ENCODE measurements around the gene COMMD10. TPM values are rescaled to one million over a fixed set of nuclear protein-coding genes. Genes with fewer than 3 reads are reported as not detected.

Gene COMMD10
- polyA plus RNA-seq, 1 donor from 2014 or later = 23.1 TPM

DNA sequence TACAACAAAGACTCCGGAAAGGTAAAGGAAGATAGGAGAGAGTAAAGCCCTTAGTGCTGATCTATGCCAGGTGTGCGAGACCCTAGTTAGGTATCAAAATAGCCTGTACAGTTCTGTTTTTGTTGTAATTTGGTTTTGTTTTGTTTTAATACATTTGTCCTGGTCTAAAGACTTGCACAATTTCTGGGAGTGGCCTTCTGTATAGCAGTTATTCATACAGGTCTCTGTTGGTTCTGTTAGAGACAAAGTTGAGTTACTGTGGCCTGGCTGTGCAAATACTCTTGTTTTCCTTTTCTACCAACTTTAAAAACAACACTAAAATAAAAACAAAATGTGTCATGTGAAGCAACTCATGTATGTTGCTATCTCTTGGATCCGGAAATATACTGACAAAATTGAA is 163.6 kb downstream of the COMMD10 start:
- Histone ChIP-seq H3K4me3 (ENCODE audit: low read length) (no peak overlapping the region), H3K4me2 (ENCODE audit: low read length) (no peak overlapping the region), H3K36me3 (ENCODE audit: insufficient read depth, low read length) (no peaks in the 10 kb centered on the region), H3K9me3 (ENCODE audit: low read length) (no peaks in the 10 kb centered on the region), H4K20me1 (ENCODE audit: insufficient read depth) (no peaks in the 10 kb centered on the region), H3K9ac (ENCODE audit: low read length) (no peak overlapping the region), H3K9me2 (ENCODE audit: insufficient read depth, low read length) (no peaks in the 10 kb centered on the region), H3F3A (ENCODE audit: insufficient read depth, low read length, poor library complexity, severe bottlenecking) (no peaks in the 10 kb centered on the region), H3K27me3 (ENCODE audit: insufficient read depth, low read depth, low read length) (no peaks in the 10 kb centered on the region), H3K79me2 (replicated peaks; ENCODE audit: insufficient read depth, low read length) (no peaks in the 10 kb centered on the region), H3K27ac (ENCODE audit: low read length) (no peak overlapping the region), H2AFZ (ENCODE audit: low read depth, low read length) (no peak overlapping the region)
- TF ChIP-seq, protein P1, sequence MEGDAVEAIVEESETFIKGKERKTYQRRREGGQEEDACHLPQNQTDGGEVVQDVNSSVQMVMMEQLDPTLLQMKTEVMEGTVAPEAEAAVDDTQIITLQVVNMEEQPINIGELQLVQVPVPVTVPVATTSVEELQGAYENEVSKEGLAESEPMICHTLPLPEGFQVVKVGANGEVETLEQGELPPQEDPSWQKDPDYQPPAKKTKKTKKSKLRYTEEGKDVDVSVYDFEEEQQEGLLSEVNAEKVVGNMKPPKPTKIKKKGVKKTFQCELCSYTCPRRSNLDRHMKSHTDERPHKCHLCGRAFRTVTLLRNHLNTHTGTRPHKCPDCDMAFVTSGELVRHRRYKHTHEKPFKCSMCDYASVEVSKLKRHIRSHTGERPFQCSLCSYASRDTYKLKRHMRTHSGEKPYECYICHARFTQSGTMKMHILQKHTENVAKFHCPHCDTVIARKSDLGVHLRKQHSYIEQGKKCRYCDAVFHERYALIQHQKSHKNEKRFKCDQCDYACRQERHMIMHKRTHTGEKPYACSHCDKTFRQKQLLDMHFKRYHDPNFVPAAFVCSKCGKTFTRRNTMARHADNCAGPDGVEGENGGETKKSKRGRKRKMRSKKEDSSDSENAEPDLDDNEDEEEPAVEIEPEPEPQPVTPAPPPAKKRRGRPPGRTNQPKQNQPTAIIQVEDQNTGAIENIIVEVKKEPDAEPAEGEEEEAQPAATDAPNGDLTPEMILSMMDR (IDR thresholded peaks at IDR 0.05; ENCODE audit: poor library complexity, severe bottlenecking) = no peak
- TF ChIP-seq, protein P2, sequence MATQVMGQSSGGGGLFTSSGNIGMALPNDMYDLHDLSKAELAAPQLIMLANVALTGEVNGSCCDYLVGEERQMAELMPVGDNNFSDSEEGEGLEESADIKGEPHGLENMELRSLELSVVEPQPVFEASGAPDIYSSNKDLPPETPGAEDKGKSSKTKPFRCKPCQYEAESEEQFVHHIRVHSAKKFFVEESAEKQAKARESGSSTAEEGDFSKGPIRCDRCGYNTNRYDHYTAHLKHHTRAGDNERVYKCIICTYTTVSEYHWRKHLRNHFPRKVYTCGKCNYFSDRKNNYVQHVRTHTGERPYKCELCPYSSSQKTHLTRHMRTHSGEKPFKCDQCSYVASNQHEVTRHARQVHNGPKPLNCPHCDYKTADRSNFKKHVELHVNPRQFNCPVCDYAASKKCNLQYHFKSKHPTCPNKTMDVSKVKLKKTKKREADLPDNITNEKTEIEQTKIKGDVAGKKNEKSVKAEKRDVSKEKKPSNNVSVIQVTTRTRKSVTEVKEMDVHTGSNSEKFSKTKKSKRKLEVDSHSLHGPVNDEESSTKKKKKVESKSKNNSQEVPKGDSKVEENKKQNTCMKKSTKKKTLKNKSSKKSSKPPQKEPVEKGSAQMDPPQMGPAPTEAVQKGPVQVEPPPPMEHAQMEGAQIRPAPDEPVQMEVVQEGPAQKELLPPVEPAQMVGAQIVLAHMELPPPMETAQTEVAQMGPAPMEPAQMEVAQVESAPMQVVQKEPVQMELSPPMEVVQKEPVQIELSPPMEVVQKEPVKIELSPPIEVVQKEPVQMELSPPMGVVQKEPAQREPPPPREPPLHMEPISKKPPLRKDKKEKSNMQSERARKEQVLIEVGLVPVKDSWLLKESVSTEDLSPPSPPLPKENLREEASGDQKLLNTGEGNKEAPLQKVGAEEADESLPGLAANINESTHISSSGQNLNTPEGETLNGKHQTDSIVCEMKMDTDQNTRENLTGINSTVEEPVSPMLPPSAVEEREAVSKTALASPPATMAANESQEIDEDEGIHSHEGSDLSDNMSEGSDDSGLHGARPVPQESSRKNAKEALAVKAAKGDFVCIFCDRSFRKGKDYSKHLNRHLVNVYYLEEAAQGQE (IDR thresholded peaks at IDR 0.05; ENCODE audit: borderline replicate concordance) = no peak
- TF ChIP-seq EP300 (conservative IDR thresholded peaks at IDR 0.05; ENCODE audit: poor library complexity, severe bottlenecking) = no peak
- TF ChIP-seq SMC3 (conservative IDR thresholded peaks at IDR 0.05; ENCODE audit: poor library complexity) = no peak
- no peak for TF ChIP-seq TAF1 (IDR thresholded peaks at IDR 0.05; ENCODE audit: low read depth)
- no peak for TF ChIP-seq MXI1 (conservative IDR thresholded peaks at IDR 0.05; ENCODE audit: poor library complexity, severe bottlenecking)
- no peak for TF ChIP-seq RAD21 (conservative IDR thresholded peaks at IDR 0.05)
- no peak for TF ChIP-seq POLR2AphosphoS5 (IDR thresholded peaks at IDR 0.05)
- no peak for TF ChIP-seq EZH2 (IDR thresholded peaks at IDR 0.05; ENCODE audit: borderline replicate concordance, insufficient read depth, low read length, poor library complexity, severe bottlenecking)

DNA sequence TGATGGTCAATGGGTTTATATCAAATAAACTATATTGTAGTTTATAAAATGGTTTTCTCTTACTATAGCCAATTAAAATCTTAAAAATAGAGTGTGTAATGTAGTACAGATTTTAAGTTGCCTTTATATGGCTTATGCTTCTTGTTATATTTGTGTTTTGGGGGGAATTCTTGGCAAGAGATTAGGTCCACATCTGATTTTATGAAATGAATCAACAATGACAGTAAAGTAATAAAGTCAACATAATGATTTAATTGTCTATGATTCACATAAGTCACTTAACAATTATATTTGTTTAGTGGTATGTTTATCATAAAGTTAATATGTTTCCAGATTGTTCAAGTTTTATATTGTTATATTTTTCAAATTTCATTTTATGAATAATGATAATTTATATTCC is 164.8 kb downstream of the COMMD10 start:
- TF ChIP-seq, protein P2 (IDR thresholded peaks at IDR 0.05; ENCODE audit: borderline replicate concordance) = no peak
- TF ChIP-seq EZH2 (IDR thresholded peaks at IDR 0.05; ENCODE audit: borderline replicate concordance, insufficient read depth, low read length, poor library complexity, severe bottlenecking) = no peak
- TF ChIP-seq TAF1 (IDR thresholded peaks at IDR 0.05; ENCODE audit: low read depth) = no peak
- no peak for TF ChIP-seq MXI1 (conservative IDR thresholded peaks at IDR 0.05; ENCODE audit: poor library complexity, severe bottlenecking)
- no peak for TF ChIP-seq POLR2AphosphoS5 (IDR thresholded peaks at IDR 0.05)
- TF ChIP-seq, protein P1 (IDR thresholded peaks at IDR 0.05; ENCODE audit: poor library complexity, severe bottlenecking) = no peak
- no peak for TF ChIP-seq SMC3 (conservative IDR thresholded peaks at IDR 0.05; ENCODE audit: poor library complexity)
- TF ChIP-seq RAD21 (conservative IDR thresholded peaks at IDR 0.05) = no peak
- no peak for TF ChIP-seq EP300 (conservative IDR thresholded peaks at IDR 0.05; ENCODE audit: poor library complexity, severe bottlenecking)
- Histone ChIP-seq H3F3A (ENCODE audit: insufficient read depth, low read length, poor library complexity, severe bottlenecking) (no peaks in the 10 kb centered on the region), H3K4me2 (ENCODE audit: low read length) (no peak overlapping the region), H3K4me3 (ENCODE audit: low read length) (no peak overlapping the region), H3K27ac (ENCODE audit: low read length) (no peak overlapping the region), H3K9me2 (ENCODE audit: insufficient read depth, low read length) (no peaks in the 10 kb centered on the region), H3K36me3 (ENCODE audit: insufficient read depth, low read length) (no peaks in the 10 kb centered on the region), H3K9ac (ENCODE audit: low read length) (no peak overlapping the region), H2AFZ (ENCODE audit: low read depth, low read length) (no peak overlapping the region), H4K20me1 (ENCODE audit: insufficient read depth) (no peaks in the 10 kb centered on the region), H3K27me3 (ENCODE audit: insufficient read depth, low read depth, low read length) (no peaks in the 10 kb centered on the region), H3K79me2 (replicated peaks; ENCODE audit: insufficient read depth, low read length) (no peaks in the 10 kb centered on the region), H3K9me3 (ENCODE audit: low read length) (no peaks in the 10 kb centered on the region)

All from neural cell (in vitro differentiated cells).